ENCODE measurements around the gene SLC6A6.

The SLC6A6 gene

GRCh38 chr3:14525685-14526631, 123.6 kb downstream of the SLC6A6 start:
- peak; percentile 52 for DNase-seq

- DNase-seq: no peak
Observed at GRCh38 chr3:14528081-14528480, 125.7 kb downstream of the SLC6A6 start.

- DNase-seq: no peak
Observed at GRCh38 chr3:14531856-14532395, 129.5 kb downstream of the SLC6A6 start.

GRCh38 chr3:14532691-14533456, 130.5 kb downstream of the SLC6A6 start:
- DNase-seq: peak; percentile 53

- no peak for DNase-seq
Observed at GRCh38 chr3:14533457-14533958, 131.1 kb downstream of the SLC6A6 start.

GRCh38 chr3:14534516-14535191, 132.2 kb downstream of the SLC6A6 start:
- DNase-seq: no peak

GRCh38 chr3:14535616-14536015, 133.2 kb downstream of the SLC6A6 start:
- DNase-seq: no peak

GRCh38 chr3:14536055-14536815, 133.8 kb downstream of the SLC6A6 start:
- DNase-seq: no peak

GRCh38 chr3:14536837-14537589, 134.6 kb downstream of the SLC6A6 start:
- no peak for DNase-seq

GRCh38 chr3:14537590-14538450, 135.4 kb downstream of the SLC6A6 start:
- no peak for DNase-seq

- DNase-seq: no peak
Observed at GRCh38 chr3:14538451-14539088, 136.2 kb downstream of the SLC6A6 start.
